Endothelial cell of umbilical vein (primary cell): Measurements from ENCODE around the gene USH1G. TPM values are rescaled to one million over a fixed set of nuclear protein-coding genes. Genes with fewer than 3 reads are reported as not detected.

Source experiments
- BruUV-seq: library from RNA; stranded (reverse); fragments of 400-500 nt; replicated peaks from 2 replicates; lab custom pipeline; 2021; lab: Mats Ljungman, UMichigan
- CTCF ChIA-PET: fragments of 300-600, 350-600 bp; sonication (Branson Sonifier 250); formaldehyde crosslinking; loops from one replicate; lab custom pipeline; 2021; ENCODE audit warnings: antibody characterized with exemption, inconsistent platforms; lab: Charles Lee
- POLR2A ChIA-PET: fragments of 300-600, 350-600 bp; sonication (Branson Sonifier 250); formaldehyde crosslinking; loops from one replicate; lab custom pipeline; 2021; ENCODE audit warnings: antibody characterized with exemption, inconsistent platforms; lab: Charles Lee
- DNase-seq: peaks from one replicate; pipeline ENCODE4 v3.0.0-alpha.2; 2011; ENCODE audit warnings: low read depth, low spot score
- FAIRE-seq: peaks from 2 replicates; lab custom pipeline; 2011; peaks lifted over from hg19 to GRCh38; lab: Jason Lieb, UNC
- H2AFZ ChIP-seq: 2 replicates; pipeline ENCODE4 v1.6.0; 2012; ENCODE audit warnings: low read depth, low read length, control low read depth, inconsistent platforms
- H3K27ac ChIP-seq: 2 replicates; pipeline ENCODE4 v1.5.1; 2011; ENCODE audit warnings: low read depth, mild to moderate bottlenecking, control low read depth, low read length, moderate library complexity; ENCODE audit not compliant: insufficient read depth
- H3K27me3 ChIP-seq, 2 experiments: 2 replicates each; pipeline versions ENCODE4 v1.6.0 to v1.6.1; 2011; ENCODE audit warnings: low read length in 2 of 2, mixed read lengths in 1 of 2; ENCODE audit not compliant: control insufficient read depth in 2 of 2, insufficient read depth in 2 of 2
- H3K36me3 ChIP-seq, 2 experiments: 2 replicates in 1 of 2; 3 replicates in 1 of 2; pipeline ENCODE4 v1.5.1; 2011; ENCODE audit warnings: low read length in 2 of 2, mild to moderate bottlenecking in 1 of 2, moderate library complexity in 1 of 2; ENCODE audit not compliant: control insufficient read depth in 2 of 2, insufficient read depth in 2 of 2; ENCODE audit errors: extremely low read depth in 1 of 2
- H3K4me1 ChIP-seq: 3 replicates; pipeline ENCODE4 v1.5.1; 2011; ENCODE audit warnings: mild to moderate bottlenecking, low read length; ENCODE audit not compliant: control insufficient read depth, insufficient read depth; ENCODE audit errors: extremely low read depth
- H3K4me2 ChIP-seq: 2 replicates; pipeline ENCODE4 v1.6.1; 2011; ENCODE audit warnings: low read length, control low read depth, mixed read lengths; ENCODE audit not compliant: insufficient read depth
- H3K4me3 ChIP-seq, 3 experiments: fragments of 200-600 bp in 1 of 3; sonication (generic), shearing (Covaris generic) in 1 of 3; replicated peaks in 1 of 3; 2 replicates each; pipeline ENCODE4 v1.5.1; 2011 to 2016; ENCODE audit warnings: control low read depth in 3 of 3, low read length in 3 of 3, mild to moderate bottlenecking in 2 of 3, inconsistent platforms in 1 of 3, low read depth in 1 of 3, moderate library complexity in 1 of 3; ENCODE audit not compliant: insufficient read depth in 1 of 3
- H3K79me2 ChIP-seq: 2 replicates; pipeline ENCODE4 v1.6.0; 2012; ENCODE audit warnings: low read length, inconsistent platforms; ENCODE audit not compliant: control insufficient read depth, insufficient read depth
- H3K9ac ChIP-seq: replicated peaks from 2 replicates; pipeline ENCODE3; 2011; ENCODE audit warnings: low read length, control low read depth; ENCODE audit not compliant: insufficient read depth; ENCODE audit errors: extremely low read depth
- H3K9me1 ChIP-seq: replicated peaks from 3 replicates; pipeline ENCODE4 v1.6.0; 2011; ENCODE audit warnings: mild to moderate bottlenecking, low read length; ENCODE audit not compliant: control insufficient read depth, insufficient read depth; ENCODE audit errors: extremely low read depth
- H3K9me3 ChIP-seq: replicated peaks from 2 replicates; pipeline ENCODE4 v1.5.1; 2012; ENCODE audit warnings: low read length, inconsistent platforms; ENCODE audit not compliant: control insufficient read depth, insufficient read depth
- H4K20me1 ChIP-seq: replicated peaks from 2 replicates; pipeline ENCODE3; 2011; ENCODE audit warnings: mild to moderate bottlenecking, low read length; ENCODE audit not compliant: control insufficient read depth, insufficient read depth; ENCODE audit errors: extremely low read depth
- CTCF ChIP-seq, 2 donors: IDR thresholded peaks; 1 replicate in 1 of 2; 2 replicates in 1 of 2; pipeline ENCODE4 v1.5.1; 2011; ENCODE audit warnings: low read length in 2 of 2, mild to moderate bottlenecking in 2 of 2, moderate library complexity in 2 of 2, control low read depth in 1 of 2, inconsistent platforms in 1 of 2, low read depth in 1 of 2; ENCODE audit not compliant: insufficient read depth in 1 of 2; ENCODE audit errors: extremely low read depth in 1 of 2
- MAX ChIP-seq: IDR thresholded peaks from 2 replicates; pipeline ENCODE4 v1.6.1; 2011; ENCODE audit not compliant: insufficient read depth, insufficient read length
- dilution Hi-C: fragments of 300-500 bp; cut with MboI; formaldehyde crosslinking; loops from one replicate; pipeline ENCODE4 v1.15.0; 2019; ENCODE audit warnings: low sequenced_read_pairs; ENCODE audit not compliant: extremely low pct_ligation_motif_present
- intact Hi-C: fragments of 100-400 bp; cut with micrococcal nuclease; formaldehyde crosslinking; loops from one replicate; pipeline ENCODE4 v1.10.0; 2022
- polyA plus RNA-seq, 4 experiments: library from polyadenylated mRNA; depleted of rRNA in 3 of 4; stranded (reverse) in 3 of 4; unstranded in 1 of 4; fragments of >200 nt; gene quantifications; 2 replicates each; pipeline versions ENCODE4 v1.2.1 to v1.2.3, GENCODE V29; 2011 to 2012; ENCODE audit warnings: missing spikeins in 1 of 4
- total RNA-seq: library from RNA; stranded (reverse); gene quantifications from 2 replicates; pipeline ENCODE4 v1.2.3, GENCODE V29; 2021

USH1G gene
- total and polyA plus RNA-seq, 2 donors (not counting 3 experiments of a cell fraction or from before 2014, with no cell fraction given) = not detected

- H3K27me3 ChIP-seq = peaks cover 38 to 42% of the 10 kb centered on the region in 2 experiments
- no TSS peak for BruUV-seq
- no peak overlapping the region for H3K9ac ChIP-seq
- dilution Hi-C loops = no loop called here
- TF ChIP-seq CTCF (IDR thresholded peaks at IDR 0.05; ENCODE audit: extremely low read depth in 1 of 2, insufficient read depth in 1 of 2, low read depth in 1 of 2, low read length in 2 of 2) (no peak), MAX (no peak)
- H3K9me1 ChIP-seq = no peaks in the 10 kb centered on the region
- H4K20me1 ChIP-seq = no peaks in the 10 kb centered on the region
- intact Hi-C loops = no loop called here
- H3K79me2 ChIP-seq = no peaks in the 10 kb centered on the region
- ChIA-PET POLR2A (interaction anchor here (0.6 kb wide), 1 partner anchor 354 kb away, joined by 3 read pairs; no protein-coding TSS in a partner anchor), CTCF (interaction anchor here (1.3 to 1.7 kb wide), 2 partner anchors 14 to 23 kb away, joined by 4 read pairs; partner anchors contain the start of gene OTOP2)
- no peak overlapping the region for H3K27ac ChIP-seq
- FAIRE-seq = no peak
- H3K36me3 ChIP-seq = no peaks in the 10 kb centered on the region
- H2AFZ ChIP-seq = no peak overlapping the region
- H3K4me3 ChIP-seq = no peak overlapping the region
- H3K4me1 ChIP-seq = no peaks in the 10 kb centered on the region
- H3K4me2 ChIP-seq = no peak overlapping the region
- DNase-seq = no peak
- H3K9me3 ChIP-seq = no peaks in the 10 kb centered on the region
These were observed 15.3 kb upstream of the USH1G start for GRCh38 chr17:74938194-74938950.
